ENCODE data around the gene TRDMT1.

Gene TRDMT1

DNA sequence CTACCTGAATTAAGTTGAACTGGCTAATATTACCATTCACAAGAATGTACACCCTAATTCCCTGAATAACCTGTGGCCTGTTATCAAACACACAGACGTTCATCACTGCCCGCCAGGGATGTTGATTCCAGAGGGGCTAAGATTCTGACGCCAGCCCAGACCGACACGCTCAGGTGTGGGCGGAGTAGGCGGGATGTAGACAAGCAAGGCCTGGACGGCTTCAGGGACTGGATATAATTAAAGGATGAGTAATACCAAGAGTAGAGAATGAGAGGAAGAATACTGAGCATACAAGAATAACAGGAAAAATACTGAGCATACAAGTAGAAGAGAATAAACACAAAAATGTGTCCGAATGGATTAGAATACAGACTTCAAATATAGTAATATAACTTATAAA is 100.9 kb downstream of the TRDMT1 start:
- ATAC-seq (no peak), DNase-seq (no peak)
- Mint-ChIP-seq H3K4me3 (no peak overlapping the region), H3K4me1 (no peaks in the 10 kb centered on the region), H3K27ac (no peak overlapping the region), H3K9me3 (peaks cover 0 to 1% of the 10 kb centered on the region in 2 donors), H3K27me3 (no peaks in the 10 kb centered on the region)

DNA sequence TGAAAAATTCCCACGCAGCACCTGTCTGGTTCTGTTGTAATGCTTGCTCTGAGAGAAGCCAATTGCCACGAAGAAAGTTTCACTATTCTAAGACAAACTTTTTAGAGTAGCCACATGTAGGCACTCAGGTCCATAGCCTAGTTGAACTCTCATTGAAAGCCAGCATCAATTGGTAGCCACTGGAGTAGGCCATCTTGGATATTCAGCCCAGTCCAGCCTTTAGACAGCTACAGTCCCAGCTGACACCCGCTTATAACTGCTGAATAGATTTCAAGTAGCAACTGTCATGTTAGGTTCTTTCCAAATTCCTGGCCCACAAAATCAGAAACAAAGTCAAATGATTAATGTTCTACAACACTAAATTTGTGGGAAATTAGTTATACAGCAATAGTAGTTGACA is 103.5 kb downstream of the TRDMT1 start:
- ATAC-seq (no peak), DNase-seq (no peak)
- Mint-ChIP-seq H3K4me3 (no peak overlapping the region), H3K9me3 (peaks cover 0 to 8% of the 10 kb centered on the region in 2 donors), H3K27ac (no peak overlapping the region), H3K4me1 (peaks cover under 1% of the 10 kb centered on the region), H3K27me3 (no peaks in the 10 kb centered on the region)
